Measurements from ENCODE around the gene IP6K1. TPM values are rescaled to one million over a fixed set of nuclear protein-coding genes. Genes with fewer than 3 reads are reported as not detected.
"Not testable (repeated sequence)": the region's sequence is repeated elsewhere in the genome, so short reads cannot be mapped to it uniquely, and the experiment has no call there.

IP6K1 gene
- total RNA-seq = 37.7 and 39.8 TPM in 2 replicates

- Histone ChIP-seq H3K27me3 (ENCODE audit: control insufficient read depth, insufficient read depth, low read length) (no peaks in the 10 kb centered on the region), H3K36me3 (ENCODE audit: control insufficient read depth, insufficient read depth, low read length) (no peaks in the 10 kb centered on the region), H3K4me3 (ENCODE audit: low read depth, low read length) (peak within 1 kb of the TSS; percentile 87)
- DNase-seq (ENCODE audit: low read depth) = peak; percentile 100
- TF ChIP-seq CTCF (IDR thresholded peaks at IDR 0.05; ENCODE audit: insufficient read depth, low read length, poor library complexity, severe bottlenecking) = no peak
These were observed at the start of gene IP6K1 for GRCh38 chr3:49786357-49787181. Gene IP6K1, minus strand, starts transcription at chr3:49786542. Its CDS starts 38,502 bp downstream, at chr3:49748040.

- DNase-seq (ENCODE audit: low read depth) = no peak
- no peak for TF ChIP-seq CTCF (IDR thresholded peaks at IDR 0.05; ENCODE audit: insufficient read depth, low read length, poor library complexity, severe bottlenecking)
These were observed 45.0 kb upstream of the IP6K1 start for GRCh38 chr3:49831341-49831740.

GRCh38 chr3:49826016-49826415 lies 39.7 kb upstream of the IP6K1 start:
- DNase-seq (ENCODE audit: low read depth) = no peak
- Histone ChIP-seq H3K36me3 (ENCODE audit: control insufficient read depth, insufficient read depth, low read length) (no peaks in the 10 kb centered on the region), H3K4me3 (ENCODE audit: low read depth, low read length) (no peak overlapping the region), H3K27me3 (ENCODE audit: control insufficient read depth, insufficient read depth, low read length) (no peaks in the 10 kb centered on the region)
- no peak for TF ChIP-seq CTCF (IDR thresholded peaks at IDR 0.05; ENCODE audit: insufficient read depth, low read length, poor library complexity, severe bottlenecking)

More at GRCh38 chr3:49831341-49831740, 45.0 kb upstream of the IP6K1 start:
- Histone ChIP-seq H3K4me3 (ENCODE audit: low read depth, low read length) (no peak overlapping the region), H3K36me3 (ENCODE audit: control insufficient read depth, insufficient read depth, low read length) (no peaks in the 10 kb centered on the region), H3K27me3 (ENCODE audit: control insufficient read depth, insufficient read depth, low read length) (no peaks in the 10 kb centered on the region)

- not testable (repeated sequence) for H3K27me3 ChIP-seq (ENCODE audit: control insufficient read depth, insufficient read depth, low read length); H3K4me3 ChIP-seq (ENCODE audit: low read depth, low read length); H3K36me3 ChIP-seq (ENCODE audit: control insufficient read depth, insufficient read depth, low read length); DNase-seq (ENCODE audit: low read depth)
These were observed 36.8 kb upstream of the IP6K1 start for GRCh38 chr3:49823131-49823530.

- no peaks in the 10 kb centered on the region for H3K27me3 ChIP-seq (ENCODE audit: control insufficient read depth, insufficient read depth, low read length)
- H3K4me3 ChIP-seq (ENCODE audit: low read depth, low read length) = no peak within 1 kb of the TSS
- H3K36me3 ChIP-seq (ENCODE audit: control insufficient read depth, insufficient read depth, low read length) = no peaks in the 10 kb centered on the region
- TF ChIP-seq CTCF (IDR thresholded peaks at IDR 0.05; ENCODE audit: insufficient read depth, low read length, poor library complexity, severe bottlenecking) = no peak
- DNase-seq (ENCODE audit: low read depth) = no peak
These were observed 27.3 kb upstream of the IP6K1 start, which contains the start of gene UBA7 for GRCh38 chr3:49813497-49814174. Gene UBA7, minus strand, starts transcription at chr3:49813953. Its CDS starts 166 bp downstream, at chr3:49813787.

- TF ChIP-seq CTCF (IDR thresholded peaks at IDR 0.05; ENCODE audit: insufficient read depth, low read length, poor library complexity, severe bottlenecking) = no peak
- Histone ChIP-seq H3K4me3 (ENCODE audit: low read depth, low read length) (no peak overlapping the region), H3K36me3 (ENCODE audit: control insufficient read depth, insufficient read depth, low read length) (no peaks in the 10 kb centered on the region), H3K27me3 (ENCODE audit: control insufficient read depth, insufficient read depth, low read length) (no peaks in the 10 kb centered on the region)
- DNase-seq (ENCODE audit: low read depth) = no peak
These were observed 26.7 kb upstream of the IP6K1 start for GRCh38 chr3:49812916-49813496.
